GM19467 (cell line): Measurements from ENCODE around the gene FGF9.

ENCODE experiments used
- ATAC-seq: cut with Tn5 transposase; IDR thresholded peaks from one replicate; pipeline ENCODE4 v1.9.1; 2021; ENCODE audit warnings: mild to moderate bottlenecking, moderate library complexity; ENCODE audit not compliant: unreplicated experiment

FGF9 gene

DNA sequence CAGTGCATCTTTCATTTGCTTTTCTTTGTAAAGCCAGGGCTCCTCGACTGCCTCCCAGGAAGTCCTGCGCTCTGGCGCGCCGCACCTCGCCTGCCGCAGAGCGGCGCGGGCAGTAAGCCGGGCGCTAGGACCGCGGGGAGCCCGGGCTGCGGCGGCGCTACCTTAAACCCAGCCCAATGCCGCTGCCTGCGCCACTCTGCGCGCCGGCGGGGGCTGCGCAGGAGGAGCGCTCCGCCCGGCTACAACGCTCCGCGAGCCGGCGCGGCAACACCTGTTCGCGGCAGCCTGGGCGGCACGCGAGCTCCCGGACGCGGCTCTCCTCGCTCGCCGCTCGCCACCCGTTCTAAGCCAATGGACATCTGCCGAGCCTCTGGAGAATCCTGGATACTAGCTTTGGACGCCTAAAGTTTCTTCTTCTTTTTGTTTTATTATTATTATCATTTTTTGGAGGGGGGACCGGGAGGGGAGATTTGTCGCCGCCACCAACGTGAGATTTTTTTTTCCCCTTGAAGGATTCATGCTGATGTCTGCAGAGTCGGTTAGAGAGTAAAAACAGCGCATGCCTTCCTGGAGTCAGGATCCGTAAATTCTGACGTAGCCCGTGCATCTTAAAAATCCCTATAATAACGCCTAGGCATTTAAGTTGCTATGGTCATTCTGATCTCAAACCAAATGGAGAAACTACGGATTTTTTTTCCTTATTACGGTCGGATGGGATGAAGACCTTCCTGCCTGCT lies at the start of gene FGF9:
Gene FGF9 (plus strand): TSS at position 191 of the 737 bp plus-strand sequence. CDS start 840 bp downstream, outside the sequence.
- peak; percentile 76 for ATAC-seq

DNA sequence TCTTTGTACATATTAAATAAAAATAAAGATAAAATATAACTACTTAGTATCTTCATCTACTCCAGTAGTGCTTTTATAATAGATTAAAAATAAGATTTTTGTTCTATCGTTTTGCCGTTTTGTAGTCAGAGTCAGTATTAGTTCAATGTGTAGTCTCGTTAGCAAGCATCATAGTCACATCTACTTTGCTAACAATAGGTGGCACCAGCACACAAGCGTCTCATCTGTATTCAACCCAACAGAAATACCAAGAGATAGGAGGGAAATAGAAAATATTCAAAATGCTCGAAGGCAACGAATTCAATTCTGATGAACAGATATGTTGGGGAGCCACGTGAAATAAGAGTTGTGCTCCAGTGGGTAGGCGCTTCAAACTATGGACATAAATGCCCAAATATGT lies 45.5 kb upstream of the FGF9 start:
- ATAC-seq, result no peak

DNA sequence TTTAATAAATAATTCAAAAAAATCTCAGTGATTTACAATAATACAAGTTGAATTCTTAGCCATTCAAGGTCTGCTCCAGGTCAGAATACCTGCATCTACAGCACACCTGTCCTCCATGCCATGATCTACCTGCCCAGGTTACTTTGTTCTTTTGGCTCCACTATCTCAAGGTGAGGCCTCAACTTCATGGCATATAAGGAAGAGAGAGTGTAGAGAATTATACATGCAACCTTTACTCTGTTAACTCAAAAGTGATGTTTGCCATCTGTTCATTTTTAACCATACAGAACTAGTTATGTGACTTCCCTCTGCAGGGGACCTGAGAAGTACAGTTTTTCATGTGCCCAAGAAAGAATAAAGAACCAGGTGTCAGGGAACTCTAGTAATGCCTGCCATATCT lies 38.7 kb upstream of the FGF9 start:
- no peak for ATAC-seq

DNA sequence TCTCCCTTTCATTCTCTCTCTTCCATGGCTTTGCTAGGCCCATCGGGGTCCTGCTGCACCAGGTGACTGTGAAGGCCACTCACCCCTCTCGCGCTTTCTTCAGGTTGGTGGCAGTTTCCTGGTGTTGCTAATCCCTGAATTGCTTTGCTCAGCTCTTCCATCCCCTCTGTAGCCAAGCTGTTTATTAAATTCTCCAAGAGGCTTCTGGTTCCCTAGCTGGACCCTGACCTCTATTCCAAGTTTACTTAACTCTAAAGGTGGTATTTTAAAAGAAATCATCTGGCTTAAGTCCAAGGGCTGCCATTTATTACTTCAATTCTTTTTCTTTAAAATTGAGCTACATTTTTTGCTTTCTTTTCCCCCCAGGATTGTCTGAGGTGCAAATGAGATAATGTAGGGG lies 34.2 kb upstream of the FGF9 start:
- ATAC-seq, result no peak

DNA sequence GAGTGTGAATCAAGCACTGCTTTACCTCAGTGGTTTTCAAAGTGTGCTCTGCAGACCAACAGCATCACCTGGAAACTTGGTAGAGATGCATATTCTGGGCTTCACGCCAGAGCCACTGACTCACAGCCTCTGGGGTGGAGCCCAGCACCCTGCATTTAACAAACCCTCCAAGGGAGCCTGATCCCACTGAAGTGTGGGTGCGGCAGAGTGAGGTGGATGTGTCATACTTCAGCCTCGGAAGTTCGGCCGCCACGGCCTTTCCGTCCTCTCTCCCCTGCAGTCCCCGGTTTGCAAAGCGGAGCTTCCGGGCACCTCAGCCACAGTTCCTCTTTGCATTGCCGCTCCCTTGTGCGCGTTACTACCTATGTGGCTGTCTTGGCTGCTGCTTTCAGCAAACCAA lies 33.6 kb upstream of the FGF9 start:
- no peak for ATAC-seq

DNA sequence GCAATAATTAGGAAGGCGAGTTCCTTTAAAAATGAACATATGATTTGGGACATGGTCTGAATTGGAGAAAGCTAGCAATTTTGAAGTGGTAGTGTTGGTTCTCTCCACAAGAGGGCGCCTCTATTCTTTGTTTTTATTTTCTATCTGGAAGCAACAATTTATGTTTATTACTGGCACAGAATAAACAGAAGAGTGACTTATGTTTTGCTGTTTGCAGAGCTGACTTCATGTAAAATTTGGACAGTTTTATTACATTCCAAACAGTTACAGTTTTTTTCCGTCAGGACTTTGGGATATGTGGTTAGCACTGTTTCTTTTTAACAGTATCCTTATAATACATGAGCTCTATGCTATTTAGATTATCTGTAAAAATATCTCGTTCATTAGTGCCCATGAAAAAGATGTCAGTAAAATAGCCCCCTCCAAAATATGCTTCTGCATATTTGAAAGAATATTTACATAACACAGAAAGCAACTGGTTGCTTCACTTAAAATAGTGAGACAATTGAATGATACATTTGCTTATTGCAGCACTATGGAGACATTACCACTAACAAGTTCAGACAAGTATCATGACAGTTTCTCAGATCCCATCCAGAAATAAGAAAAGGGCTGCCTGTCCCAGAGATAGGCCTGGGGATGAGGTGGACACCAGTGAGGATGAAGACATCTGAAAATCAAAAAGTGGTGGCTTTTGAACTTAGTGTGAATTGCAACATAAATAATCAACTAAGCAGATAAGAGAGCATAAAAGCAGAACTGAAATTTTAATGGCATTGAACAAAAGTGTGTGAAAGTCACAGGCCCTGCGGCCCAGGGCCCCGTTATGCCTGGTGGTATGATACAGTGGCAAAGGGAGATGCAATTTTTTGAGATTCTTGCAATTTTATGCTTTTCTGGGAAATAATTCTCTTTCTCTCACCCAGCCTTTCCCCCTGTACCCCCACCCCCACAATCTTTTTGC lies 32.3 kb upstream of the FGF9 start:
- ATAC-seq, result no peak

DNA sequence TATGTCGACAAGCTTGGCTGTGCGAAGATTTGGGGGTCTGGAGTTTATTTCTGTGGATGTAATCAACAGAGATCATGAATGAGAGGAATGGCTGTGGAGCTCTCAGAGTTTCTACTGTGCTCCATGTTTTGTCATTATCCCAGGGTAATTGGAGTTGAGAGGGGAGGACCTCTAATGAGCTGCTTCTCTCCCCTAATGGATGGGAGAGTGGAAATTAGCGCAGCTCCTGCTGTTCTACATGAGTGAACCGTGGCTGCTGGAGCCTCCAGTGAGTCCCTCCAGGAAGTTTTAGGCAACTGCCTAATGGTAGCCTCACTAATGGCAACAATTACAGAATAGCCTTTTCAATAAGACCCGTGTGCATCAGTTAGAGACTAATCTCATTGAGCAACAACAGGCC lies 31.3 kb upstream of the FGF9 start:
- no peak for ATAC-seq

DNA sequence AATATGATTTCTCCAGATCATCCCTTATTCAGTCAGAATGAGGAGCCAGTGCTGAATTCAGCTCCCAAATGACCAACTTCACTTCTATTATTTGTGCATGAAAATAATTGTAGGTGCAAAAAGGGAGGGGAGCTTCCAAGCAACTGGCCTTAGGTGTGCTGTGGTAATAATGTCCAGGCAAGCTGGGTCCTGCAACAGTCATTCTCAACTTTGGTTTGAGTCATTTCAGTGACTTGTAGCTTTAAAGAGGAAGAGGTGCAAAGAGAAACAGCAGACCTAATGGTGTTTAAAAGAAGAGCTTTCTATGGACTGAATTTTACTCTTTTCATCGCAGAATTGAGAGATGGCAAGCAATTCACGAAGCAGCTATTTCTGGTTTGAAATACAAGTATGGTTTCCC lies 29.2 kb upstream of the FGF9 start:
- no peak for ATAC-seq

DNA sequence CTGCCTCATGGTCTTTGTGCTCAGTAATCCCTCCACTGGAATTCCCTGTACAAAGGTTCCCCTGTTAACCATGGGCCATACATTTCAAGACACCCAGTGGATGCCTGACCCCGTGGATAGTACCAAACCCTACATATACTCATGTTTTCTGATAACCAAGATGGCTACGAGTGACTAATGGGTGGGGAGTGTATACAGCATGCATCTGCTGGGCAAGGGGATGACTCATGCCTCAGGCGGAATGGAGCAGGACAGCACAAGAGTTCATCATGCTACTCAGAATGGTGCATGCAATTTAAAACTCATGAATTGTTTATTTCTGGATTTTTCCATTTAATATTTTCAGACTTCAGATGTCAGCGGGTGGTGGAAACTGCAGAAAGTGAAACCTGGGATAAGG lies 13.3 kb upstream of the FGF9 start:
- ATAC-seq, result no peak

DNA sequence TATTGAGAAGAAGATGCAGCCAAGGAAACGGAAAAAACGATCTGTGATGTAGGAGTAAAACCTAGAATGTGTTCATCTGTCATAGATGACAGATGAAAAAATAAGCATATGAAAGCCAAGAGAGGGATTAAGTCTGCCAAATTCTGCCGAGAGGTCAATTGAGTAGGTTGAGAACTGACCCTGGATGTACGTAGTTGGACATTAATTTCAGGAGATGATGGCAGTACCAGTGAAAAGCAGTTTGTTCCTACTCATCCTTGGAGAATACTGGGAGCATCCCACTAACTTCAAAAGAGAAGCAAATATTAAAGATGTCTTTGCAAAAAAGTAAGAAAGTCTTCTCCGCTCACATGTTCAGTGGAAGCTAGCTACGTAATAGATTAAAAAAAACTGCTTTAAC lies 11.8 kb upstream of the FGF9 start:
- no peak for ATAC-seq

DNA sequence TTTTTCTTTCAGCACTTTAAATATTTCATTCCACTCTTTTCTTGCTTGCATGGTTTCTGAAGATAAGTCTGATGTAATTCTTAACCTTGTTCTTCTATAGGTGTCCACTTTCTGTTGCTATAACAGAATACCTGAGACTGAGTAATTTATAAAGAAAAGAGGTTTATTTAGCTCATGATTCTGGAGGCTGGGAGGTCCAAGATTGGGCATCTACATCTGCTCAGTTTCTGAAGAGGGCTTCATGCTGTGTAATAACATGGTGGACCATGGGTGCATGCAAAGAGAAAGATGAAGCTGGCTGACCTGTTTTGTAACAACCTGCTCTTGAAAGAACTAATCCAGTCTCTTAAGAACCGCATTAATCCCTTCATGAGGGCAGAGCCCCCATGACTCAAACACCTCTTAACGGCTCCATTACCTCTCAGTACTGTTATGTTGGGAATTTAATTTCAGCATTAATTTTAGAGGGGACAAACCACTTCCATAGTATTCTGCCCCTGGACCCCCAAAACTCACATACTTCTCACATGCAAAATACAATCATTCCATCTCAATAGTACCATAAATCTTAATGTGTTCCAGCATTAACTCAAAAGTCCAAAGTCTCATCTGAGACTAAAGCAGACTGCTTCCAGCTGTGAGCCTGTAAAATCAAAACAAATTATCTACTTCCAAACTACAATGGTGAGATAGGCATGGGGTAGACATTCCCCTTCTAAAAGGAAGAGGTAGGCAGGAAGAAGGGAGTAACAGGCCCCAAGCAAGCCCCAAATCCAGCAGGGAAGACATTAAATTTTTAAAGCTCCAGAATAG lies 9.6 kb upstream of the FGF9 start:
- no peak for ATAC-seq

DNA sequence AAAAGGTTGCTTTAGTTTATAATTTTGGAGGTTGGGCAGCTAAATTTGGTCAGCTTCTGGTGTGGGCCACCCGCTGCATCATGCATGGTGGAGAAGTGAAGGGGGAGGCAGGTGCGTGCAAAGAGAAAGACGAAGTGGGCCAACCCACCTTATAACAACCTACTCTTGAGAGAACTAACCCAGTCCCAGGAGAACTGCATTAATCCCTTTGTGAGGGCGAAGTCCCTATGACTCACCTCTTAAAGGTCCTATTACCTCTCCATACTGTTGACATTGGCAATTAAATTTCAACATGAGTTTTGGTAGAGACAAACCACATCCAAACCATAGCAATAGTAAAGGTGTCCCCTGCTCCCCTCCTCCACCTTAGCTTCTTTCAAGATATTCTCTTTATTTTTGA lies 7.7 kb upstream of the FGF9 start:
- ATAC-seq, result no peak

DNA sequence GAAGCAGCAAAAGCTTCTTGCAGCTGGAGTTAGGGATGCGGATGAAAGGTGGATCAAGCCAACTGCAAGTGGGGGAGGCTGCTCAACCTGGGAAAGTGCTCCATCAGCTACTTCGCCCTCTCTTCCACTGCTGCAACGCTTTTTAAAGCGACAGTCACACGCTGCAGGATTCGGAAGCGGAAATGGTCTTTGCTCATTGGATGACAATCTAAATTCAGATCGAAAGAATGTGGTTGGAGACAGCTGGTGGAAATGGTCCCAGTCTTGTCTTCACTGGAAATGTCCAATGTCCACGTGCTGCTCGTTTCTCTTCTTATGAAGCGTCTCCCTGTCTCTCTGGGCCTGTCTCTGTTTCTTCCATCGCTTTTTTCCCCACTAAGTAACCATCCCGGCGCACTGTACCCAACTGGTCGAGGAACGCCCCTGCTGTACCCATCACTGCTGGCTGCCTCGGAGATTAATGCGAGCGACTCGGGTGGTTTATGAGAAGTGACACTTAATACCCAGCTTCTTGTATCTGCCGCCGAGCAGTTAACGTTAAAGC lies 2.1 kb upstream of the FGF9 start:
- no peak for ATAC-seq

DNA sequence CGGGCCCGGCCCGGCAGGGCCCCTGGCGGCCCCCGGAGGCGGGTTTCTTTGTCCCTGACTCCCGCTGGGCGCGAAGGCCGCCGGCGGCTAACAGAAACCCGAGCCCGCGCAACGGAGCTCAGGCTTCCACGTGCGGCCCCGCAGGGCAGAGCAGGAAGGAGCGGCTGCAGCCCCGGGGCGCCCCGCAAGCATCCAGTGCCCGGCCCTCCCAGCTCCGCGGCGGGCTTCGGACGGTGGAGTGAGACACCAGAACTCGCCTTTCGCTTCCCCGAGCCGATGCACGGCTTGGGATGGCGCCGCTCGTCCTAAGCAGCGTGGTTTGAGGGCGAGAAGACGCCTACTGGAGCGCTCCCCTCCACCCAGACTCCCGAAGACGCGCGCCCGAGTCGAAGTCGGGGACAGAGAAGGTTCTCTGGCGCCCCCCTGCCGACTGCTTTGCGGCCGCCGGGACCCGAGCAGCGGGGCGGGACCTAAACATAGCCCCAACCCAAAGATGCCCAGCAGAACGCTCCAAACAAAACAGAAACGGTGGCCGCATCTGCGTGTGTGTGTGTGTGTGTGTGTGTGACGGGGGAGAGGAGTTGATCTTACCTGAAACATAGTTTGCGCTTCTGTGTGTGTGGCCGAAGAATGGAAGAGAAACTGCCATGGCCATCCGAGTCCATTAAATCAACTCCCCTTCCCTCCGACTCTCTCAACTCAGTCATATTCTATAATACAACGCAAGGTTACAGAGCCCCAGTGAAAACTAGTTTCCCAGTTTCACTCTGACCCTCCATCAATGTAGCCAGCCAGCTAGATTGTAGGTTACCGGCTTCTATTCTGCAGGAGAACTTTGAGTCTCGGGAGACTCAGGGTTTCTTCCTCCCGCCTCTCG lies 629 bp upstream of the FGF9 start:
- peak; percentile 26 for ATAC-seq

DNA sequence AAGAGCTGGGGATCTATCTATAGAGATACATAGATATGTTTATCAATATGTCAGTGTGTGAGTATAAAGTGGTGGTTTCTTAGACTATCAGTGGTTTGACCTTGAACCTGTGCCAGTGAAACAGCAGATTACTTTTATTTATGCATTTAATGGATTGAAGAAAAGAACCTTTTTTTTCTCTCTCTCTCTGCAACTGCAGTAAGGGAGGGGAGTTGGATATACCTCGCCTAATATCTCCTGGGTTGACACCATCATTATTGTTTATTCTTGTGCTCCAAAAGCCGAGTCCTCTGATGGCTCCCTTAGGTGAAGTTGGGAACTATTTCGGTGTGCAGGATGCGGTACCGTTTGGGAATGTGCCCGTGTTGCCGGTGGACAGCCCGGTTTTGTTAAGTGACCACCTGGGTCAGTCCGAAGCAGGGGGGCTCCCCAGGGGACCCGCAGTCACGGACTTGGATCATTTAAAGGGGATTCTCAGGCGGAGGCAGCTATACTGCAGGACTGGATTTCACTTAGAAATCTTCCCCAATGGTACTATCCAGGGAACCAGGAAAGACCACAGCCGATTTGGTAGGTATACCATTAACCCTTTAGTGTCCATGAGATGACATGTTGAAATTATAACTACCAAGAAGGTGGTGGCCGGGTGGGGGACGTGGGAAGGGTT lies 880 bp downstream of the FGF9 start:
- no peak for ATAC-seq

DNA sequence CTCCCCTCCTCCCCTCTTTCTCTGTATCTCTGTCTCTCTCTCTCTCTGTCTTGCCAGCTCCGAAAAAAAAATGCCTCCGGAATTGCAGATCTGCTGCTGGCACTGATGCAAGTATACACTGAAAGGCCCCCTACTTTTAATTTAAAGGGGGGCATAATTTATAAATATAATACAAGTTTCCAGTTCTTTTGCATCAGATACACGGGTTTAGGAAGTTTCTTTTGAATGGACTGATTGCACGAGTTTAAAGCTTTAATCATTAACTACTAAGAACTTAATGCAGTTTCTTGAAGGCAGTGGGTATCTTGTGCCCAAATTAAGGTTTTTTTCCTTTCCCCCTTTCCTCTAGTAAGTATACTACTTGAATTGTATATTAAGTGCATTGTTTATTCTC lies 1.4 kb downstream of the FGF9 start:
- no peak for ATAC-seq

DNA sequence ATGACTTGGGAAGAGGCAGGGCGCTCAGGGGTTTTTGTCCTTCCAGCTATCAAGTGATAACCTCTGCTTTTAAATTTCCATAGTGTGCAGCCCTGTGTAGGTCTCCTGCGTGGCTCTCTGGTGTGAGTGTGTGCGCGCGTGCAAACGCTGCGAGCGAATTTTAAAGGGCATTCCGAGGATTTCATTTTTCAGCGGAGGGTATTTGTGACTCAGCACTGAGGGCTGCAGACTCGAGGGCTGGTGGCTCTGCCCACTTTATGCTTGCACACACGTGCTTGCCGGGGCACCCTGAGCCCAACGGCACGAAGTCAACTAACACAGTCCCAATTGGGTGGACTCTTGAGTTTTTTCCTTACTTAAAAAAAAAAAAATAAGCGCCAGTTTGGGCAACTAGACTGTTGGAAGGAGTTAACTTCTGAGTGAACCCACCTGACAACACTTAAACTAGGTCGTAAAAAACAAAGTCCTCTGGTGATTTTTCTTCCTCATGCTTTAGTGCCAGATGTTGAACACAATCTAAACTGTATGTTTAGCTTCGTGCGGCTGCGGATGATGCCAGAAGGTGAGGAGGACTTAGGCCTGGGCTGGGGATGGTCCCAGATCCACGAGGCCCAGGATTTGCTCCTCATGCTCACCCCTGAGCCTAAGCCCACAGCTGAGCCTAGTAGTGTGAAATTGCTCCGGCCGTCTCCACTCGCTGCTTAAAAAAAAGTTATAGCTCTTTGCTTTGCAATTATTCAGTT lies 2.1 kb downstream of the FGF9 start:
- no peak for ATAC-seq

DNA sequence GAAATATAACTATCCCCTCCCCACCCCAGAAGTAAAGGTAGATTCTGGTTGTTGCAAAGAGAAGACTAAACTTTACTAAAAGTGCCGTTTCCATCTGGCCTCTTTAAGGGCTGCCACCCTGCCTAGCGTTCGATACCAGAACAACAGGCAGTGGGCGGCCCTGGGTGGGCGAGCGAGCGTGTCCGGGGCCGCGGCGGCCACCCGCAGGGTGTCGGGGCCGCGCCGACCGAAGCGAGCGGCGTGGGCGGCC lies 2.6 kb downstream of the FGF9 start:
- peak; percentile 9 for ATAC-seq
